Ammon's horn (tissue), 1 donor: ENCODE measurements around the gene RPS26.
"Not testable (repeated sequence)": the region's sequence is repeated elsewhere in the genome, so short reads cannot be mapped to it uniquely, and the experiment has no call there.

Source experiments
- DNase-seq: peaks from one replicate; pipeline ENCODE4 v3.0.0-alpha.2; 2016; ENCODE audit warnings: low spot score

The RPS26 gene

GRCh38 chr12:56021889-56022497 is 19.7 kb upstream of the RPS26 start:
- DNase-seq = no peak

- no peak for DNase-seq
Observed at GRCh38 chr12:56028511-56029165, 13.1 kb upstream of the RPS26 start.

GRCh38 chr12:56029166-56029519 is 12.6 kb upstream of the RPS26 start:
- DNase-seq = no peak

GRCh38 chr12:56029666-56030293 is 11.9 kb upstream of the RPS26 start:
- DNase-seq = peak; percentile 50

- no peak for DNase-seq
Observed at GRCh38 chr12:56031987-56032386, 9.7 kb upstream of the RPS26 start.

- no peak for DNase-seq
Observed at GRCh38 chr12:56034586-56035332, 7.0 kb upstream of the RPS26 start.

- no peak for DNase-seq
Observed at GRCh38 chr12:56037161-56037560, 4.6 kb upstream of the RPS26 start.

GRCh38 chr12:56038022-56038655 is 3.6 kb upstream of the RPS26 start:
- DNase-seq = no peak

GRCh38 chr12:56040151-56040550 is 1.6 kb upstream of the RPS26 start:
- no peak for DNase-seq

GRCh38 chr12:56040963-56041551 is 661 bp upstream of the RPS26 start:
- no peak for DNase-seq

GRCh38 chr12:56042430-56042813 is 704 bp downstream of the RPS26 start:
- not testable (repeated sequence) for DNase-seq

- DNase-seq = no peak
Observed at GRCh38 chr12:56042843-56043242, 1.1 kb downstream of the RPS26 start.

GRCh38 chr12:56046027-56046780 is 4.5 kb downstream of the RPS26 start:
- no peak for DNase-seq

GRCh38 chr12:56053407-56053893 is 11.7 kb downstream of the RPS26 start:
- no peak for DNase-seq

GRCh38 chr12:56059964-56060363 is 18.2 kb downstream of the RPS26 start:
- not testable (repeated sequence) for DNase-seq

GRCh38 chr12:56061982-56062381 is 20.3 kb downstream of the RPS26 start:
- no peak for DNase-seq

GRCh38 chr12:56062996-56063395 is 21.3 kb downstream of the RPS26 start:
- no peak for DNase-seq

GRCh38 chr12:56071648-56072047 is 29.9 kb downstream of the RPS26 start:
- DNase-seq = no peak

GRCh38 chr12:56074396-56074795 is 32.7 kb downstream of the RPS26 start:
- DNase-seq = no peak

GRCh38 chr12:56077966-56078365 is 36.2 kb downstream of the RPS26 start:
- not testable (repeated sequence) for DNase-seq

GRCh38 chr12:56078427-56078826 is 36.7 kb downstream of the RPS26 start:
- no peak for DNase-seq
